Stimulated activated CD4-positive, alpha-beta T cell treated with anti-CD3 and anti-CD28 coated beads, TNF-alpha, amount 100 ng/mL, for 4 hours (primary cell): Measurements from ENCODE around the gene IL19.

ENCODE experiments used
- DNase-seq, 3 experiments: peaks; one replicate each; pipeline ENCODE4 v3.0.0-alpha.2; 2020; ENCODE audit warnings: low read depth in 3 of 3

IL19 gene

DNA sequence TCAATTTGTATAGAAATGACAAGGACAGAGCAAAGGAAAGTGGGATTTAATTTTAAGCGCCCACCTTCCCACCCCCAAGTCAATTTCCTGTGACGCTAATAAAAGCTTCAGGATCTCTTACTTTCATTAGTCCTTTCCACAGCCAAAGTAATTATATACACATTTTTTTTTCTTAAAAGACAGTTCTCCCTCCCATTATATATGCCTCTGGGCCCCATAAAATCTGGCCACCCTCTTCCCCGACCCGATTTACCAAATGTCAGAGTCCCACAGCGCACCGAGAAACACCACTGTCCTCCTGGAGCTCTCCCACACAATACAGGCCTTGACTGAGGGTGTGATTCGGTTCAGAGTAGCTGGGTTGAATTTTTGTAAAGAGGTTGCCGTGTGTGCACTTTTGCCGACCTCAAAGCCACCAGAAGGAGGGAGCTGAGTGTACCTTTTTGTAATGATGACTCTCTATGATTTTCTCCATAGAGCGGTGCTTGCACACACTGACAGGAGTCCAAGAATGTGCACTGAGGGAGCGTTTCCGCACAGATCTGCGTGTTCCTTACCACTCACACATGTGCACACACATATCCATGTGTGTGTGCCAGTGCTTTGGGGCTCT lies 27.9 kb downstream of the IL19 start:
- DNase-seq: no peak

DNA sequence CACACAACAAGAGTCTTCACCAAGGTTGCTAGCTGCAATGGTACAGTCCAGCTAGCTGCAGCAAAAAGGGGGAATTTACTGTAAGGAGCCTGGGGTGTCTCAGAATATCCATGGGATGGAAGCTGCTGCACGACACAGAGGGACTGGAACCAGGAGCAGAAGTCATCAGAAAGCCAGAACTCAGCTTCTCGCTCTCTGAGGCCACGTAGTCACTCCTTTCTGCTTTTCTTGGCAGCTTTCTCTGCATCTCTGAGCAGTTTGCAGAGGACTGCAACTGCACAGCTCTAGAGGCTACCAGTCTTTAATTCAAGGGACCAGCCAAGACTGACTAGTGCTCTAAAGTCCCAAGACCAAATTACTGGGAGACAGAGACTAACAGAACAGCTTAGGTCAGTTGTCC lies 28.7 kb downstream of the IL19 start:
- DNase-seq: no peak

DNA sequence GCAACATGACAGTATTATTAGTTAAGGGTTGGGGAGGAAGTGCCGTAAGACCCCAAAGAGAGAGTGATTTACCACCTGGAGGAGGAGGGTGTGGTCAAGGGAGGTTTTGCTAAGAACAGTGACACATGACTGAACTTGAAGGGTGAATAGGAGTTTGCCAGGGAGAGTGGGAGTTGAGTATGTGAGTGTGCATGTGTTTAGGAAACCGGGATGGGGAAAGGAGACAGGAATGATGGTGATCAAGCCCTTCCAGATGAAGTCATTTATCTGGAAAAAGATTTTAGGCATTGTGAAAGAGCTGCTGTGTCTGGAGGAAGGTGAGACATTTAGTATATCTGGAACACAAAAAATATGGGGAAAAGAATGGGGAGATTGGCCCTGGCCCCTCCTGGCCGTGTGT lies 29.8 kb downstream of the IL19 start:
- no peak for DNase-seq

DNA sequence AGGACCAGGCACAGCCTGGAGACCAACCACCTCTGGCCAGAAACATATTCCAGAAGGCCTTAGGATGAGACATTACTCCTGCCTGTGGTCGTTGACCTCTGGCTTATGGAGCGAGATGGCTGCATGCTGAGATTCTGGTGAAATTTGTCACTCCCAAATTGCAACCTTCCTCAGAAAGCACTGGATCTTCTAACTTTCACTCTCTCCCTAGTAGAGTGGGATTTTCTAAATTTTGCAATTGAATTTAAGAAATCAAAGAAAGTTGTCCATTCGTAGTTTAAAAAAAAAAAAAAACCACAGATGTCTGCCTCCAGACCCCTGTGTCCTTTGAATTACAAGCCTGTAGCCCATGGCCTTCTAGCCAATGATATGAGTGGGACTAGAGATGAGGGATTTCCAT lies 30.3 kb downstream of the IL19 start:
- DNase-seq: no peak

DNA sequence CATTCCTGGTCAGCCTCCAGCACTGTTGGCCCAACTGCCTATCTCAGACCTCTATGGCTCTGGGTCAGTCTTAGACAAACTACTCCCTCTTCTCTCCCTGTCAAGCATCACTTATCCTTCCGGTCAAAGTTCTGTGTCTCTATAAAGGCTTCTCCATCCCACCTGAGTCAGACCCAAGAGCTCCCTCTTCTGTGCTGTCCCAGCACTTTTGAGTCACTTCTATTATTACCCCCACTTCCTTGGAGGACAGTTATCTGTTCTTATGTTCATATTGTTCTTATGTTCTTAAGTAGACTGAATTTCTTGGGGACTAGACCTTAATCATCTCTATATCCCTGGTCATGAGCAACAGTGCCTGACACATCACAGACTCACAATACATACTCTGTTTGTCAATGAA lies 30.9 kb downstream of the IL19 start:
- no peak for DNase-seq

DNA sequence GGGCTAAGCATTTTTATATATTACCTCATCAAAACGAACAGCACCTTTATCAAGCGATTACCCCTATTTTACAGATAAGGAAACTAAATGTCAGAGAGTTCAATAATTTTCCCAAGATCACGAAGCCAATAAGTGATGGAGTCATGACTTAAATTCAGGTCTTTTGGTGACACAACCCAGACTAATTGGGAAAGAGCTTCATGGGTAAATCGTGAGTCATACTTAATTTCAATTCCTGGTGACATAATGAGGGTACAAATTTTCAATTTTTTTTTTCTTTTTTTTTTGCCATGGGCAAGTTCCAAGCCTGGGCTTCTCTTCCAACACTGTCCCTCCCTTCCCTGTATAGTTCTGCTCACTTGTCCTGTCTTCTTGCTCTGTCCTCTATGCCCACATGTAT lies 31.8 kb downstream of the IL19 start:
- no peak for DNase-seq

DNA sequence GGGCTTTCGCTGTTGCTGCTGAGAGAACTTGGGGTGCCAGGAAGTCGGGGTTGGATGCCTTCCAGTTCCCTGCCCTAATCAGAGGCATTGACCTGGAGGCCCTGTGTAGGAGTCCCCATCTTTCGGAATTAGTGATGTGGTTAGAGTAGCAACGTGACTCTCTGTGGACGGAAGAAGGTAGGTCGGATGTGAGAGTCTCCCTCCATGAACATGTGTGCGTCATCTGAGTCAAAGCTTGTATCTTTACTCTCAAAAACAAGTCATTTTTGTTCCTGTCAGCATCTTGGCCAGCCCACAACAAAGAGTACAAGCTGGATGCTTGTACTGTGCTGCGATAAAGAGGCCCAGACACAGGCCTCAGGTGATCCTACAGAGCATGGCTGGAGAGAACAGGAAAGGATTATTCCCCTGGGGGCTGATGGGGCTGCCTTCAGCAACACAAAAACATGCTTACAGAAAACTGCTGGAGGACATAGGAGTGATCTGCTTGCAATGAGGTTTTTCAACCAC lies 32.7 kb downstream of the IL19 start:
- DNase-seq: peak; percentile 44 to 58 (median 46)

DNA sequence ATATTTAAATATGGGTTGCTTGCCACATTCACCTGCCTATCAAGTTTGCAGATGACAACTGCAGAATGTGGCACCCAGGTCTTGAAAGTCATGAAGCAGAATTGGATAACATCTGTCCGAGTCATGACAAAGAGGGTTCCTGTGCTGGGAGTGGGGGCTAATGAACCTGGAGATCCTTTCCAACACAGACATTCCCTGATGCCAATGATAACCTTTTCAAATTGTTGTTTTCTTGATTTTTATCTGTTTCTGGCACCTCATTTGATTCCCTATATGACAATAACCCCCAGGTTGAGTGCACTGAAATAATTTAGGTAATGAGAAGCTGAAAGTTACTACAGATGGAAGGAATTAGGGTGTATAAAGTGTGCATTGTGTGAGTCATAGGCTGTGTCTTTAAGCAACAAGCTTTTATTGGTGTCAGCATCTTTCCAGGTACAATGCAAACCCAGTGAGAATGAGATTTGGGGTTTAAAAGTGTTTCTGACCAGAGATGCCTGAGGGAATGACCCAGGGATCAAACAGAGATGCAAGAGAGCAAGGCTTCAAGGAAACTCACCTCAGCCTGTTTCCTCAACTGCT lies 33.7 kb downstream of the IL19 start:
- DNase-seq: no peak

DNA sequence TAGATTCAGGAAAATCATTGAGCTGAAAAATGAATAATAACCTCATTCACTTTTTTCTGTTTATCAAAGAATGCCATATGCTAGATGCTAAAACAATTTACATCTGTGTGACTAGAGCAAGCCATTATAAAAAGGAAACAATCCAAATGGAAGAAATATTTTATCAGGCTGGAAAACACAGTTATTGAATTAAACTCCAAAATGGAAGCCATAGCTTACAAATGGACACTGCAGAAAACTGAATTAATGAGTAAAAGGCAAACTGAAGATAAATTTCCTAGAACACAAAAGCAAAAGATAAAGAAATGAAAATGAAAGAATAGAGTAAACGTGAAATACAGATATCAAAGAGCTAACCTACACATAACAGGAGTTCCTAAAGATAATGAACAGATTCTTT lies 34.8 kb downstream of the IL19 start:
- DNase-seq: no peak

DNA sequence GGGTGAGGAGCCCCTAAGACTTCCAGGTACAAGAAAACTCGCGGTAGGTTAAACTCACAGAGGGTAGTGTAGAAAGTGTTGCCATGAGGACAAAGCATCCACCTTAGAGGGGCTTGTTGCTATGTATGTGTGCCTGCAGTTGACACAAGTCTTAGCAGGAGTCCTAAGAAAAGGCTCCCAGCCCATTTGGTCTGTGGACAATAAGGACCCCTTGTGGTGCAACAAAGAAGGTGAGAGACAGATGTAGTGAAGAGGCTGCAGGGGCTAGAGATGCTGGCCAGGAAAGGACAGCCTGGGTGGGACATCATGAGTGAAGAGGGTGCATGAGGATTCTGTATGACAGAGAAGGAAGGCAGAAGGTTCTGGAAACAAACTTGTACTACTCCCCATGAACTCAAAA lies 38.0 kb downstream of the IL19 start:
- no peak for DNase-seq

DNA sequence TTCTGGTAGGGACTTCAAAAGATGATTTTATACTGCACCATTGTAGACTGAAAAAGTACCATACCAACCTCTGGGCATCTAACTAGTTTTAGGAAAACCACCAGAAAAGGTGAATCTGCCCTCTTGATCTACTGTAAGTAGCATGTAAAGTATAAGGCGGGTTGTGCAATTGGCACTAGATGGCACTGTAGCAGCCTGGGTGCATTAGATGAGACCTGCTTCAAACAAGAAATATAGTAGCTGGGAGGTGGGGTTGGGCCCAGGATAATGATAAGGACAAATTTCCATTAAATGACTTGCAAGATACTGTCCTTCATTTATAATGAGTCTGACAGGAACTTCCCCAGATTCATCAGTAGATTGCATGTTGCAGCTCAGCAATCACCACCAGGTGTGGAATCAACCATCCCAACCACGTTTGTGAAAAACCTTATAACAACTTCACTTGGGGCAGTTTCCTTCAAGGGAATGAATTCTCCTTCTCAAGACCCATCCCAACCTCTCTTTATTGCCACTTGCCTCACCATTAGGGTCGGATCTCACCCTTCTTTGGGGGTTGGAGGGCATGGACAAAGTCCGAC lies 39.0 kb downstream of the IL19 start:
- peak in 1 of 3 experiments; percentile 26 for DNase-seq

DNA sequence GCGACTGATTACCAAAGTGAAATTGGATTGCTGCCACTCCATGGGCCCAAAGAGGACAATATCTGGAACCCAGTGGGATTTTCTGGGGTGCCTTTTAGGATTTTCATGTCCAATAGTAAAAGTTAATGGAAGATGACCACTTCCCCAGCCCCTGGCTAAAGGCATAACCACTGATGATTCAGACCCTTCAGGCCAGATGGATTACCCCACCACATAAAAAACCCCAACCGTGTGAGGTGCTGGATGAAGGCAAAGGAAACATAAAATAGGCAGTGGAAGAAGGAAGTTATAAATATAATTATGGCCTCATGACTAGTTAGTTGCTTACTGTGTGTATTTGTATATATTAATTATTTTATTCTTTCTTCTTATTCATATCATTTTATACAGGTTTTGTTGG lies 41.9 kb downstream of the IL19 start:
- DNase-seq: no peak

DNA sequence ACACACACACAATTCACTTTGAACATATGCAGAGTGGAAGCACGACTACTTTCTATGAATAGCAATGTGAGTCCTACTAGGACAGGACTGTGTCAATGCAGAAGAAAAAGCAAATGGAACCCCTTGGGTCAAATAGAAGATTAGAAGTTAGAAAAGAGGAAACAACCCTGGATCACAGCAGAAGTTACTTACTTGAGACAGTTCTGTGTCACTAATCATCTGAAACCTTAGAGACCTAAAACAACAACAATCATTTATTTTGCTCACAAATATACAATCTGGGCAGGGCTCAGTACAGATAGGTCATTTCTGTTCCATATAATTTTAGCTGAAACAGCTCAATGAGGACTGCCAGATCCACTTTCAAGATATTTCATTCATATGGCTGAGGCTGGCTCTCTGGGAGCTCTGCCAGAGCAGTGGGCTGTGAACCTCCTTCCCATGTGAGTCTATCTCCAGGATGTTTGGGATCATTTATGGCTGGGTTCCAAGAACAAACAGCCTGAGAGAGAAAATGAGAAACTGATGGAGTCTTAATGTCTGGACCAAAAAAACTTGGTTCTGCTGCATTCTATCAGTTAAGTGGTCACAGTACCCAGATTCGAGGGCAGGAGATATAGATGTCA lies 44.3 kb downstream of the IL19 start:
- no peak for DNase-seq

DNA sequence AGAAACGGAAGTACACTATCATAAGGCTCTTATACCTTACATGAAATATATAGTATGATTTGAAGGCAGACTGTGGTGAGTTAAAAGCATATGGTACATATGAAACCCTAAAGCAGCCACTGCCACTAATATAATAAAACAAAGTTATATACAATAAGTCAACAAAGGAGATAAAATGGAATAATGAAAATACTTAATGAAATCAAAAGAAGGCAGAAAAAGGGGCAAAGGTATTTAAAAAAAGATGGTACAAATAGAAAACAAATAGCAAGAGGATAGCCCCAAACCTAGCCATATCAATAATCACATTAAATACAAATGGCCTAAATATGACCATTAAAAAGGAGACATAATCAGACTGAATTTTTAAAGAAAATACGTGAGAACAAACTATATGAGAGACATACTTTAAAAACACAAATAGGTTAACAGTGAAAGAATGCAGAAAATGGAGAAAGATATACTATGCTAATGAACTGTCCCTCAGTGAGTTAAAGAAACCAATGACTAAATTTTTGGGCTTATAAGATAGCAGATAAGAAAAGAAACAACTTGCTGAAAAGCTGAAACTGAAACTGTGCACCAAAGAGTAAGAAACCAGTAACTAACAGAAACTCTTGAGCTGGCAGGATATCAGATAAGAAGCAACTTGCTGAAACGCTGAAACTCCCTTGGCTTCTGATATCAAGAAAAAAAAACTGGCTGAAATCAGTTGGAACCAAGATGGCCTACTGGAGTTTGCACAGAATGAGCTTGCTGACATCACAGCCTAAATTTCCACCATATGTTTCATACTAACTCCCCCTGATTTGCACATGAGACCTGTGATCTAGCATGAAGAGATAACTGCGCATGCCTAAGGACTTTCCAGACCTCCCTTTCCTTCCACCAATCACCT lies 46.1 kb downstream of the IL19 start:
- no peak for DNase-seq

DNA sequence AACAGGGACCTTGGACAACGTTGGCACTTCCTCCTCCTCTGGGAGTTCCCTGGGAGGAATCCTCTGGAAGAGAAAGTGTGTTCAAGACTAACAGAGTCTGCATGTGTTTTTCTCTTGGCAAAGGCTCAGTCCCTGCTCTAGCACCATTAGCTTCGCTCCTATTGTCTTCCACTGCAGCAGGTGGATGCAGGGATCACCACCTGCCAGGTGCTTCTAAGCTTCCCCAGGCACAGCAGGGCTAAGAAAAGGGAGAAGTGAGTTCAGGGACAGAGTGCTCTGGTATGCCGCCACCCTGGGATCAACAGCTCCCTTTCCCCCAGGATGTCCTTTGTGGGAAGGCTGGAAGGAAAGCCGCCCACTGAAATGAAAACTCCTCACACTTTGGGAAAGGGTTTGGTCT lies 50.9 kb downstream of the IL19 start:
- DNase-seq: no peak

DNA sequence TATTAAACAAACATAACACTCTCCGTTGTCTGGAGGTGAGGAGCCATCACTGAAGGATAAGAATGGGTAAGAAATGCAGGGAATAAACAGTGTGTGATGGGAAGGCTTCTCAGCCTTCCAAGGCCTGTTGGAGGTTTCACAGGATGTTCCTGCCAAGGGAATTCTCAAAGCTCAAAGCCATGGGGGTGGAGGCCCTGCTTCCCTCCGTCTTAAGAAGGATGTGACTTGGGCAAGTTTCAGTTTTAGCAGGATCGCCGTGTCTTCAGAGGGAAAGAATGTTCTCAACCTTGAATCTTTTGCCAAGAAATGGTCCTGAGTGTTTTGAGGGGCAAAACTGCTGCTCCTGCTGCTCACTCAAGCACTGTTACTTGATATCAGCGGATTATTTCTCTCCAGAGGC lies 53.2 kb downstream of the IL19 start:
- DNase-seq: no peak

DNA sequence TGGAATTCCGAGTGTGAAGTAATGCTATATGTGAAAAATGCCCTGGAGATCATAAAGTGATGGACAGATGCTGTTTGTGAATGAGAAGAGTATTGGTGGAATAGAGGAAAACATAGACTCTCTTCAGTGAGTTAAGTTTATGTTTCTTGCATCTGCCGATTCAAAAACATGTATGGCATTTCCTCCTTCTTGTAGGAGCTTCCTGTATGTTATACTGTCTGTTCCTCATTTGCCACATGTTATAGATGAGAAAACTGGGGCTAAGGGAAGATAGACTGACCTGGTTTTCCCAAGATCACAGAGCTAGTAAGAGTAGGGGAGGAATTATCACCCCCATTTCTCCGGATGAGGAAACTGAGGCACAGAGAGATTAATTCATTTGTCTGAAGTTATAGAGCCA lies 53.8 kb downstream of the IL19 start:
- DNase-seq: no peak

DNA sequence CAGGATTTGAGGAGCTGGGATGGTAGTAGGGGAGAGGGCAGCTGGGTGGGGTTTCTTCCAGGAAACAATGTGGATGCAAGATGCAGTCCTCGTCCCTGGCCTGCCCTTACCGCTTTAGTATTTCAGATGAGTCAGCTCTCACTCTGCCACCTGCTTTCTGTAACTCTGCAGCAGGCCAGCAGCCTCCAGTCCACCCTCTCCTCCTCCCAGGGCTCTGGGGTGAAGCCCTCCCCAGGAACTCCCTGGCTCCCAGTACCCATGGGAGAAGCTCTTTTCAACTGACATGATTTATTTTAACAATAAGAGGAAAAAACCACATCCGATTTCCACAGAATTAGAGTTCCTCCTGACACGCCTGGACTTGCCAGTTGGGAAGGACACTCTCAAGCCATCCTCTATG lies 55.8 kb downstream of the IL19 start:
- no peak for DNase-seq

DNA sequence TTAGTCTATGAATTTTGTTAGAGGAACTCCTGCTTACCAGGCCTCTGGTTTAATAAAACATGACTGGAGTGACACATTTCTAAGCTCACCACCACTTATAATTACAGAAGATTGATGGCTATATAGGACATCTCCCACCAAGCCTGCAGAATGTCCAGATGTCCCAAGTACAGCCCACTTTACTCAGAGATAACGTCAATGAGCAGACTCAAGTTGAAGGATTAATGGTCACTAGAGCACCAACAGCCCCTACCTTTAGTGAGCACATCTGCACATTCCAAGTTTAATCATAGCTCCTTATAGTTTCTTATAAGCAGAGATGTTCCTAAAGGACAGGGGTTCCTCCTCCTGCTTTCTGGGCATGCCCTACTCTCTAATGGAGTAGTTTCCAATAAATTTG lies 57.5 kb downstream of the IL19 start:
- DNase-seq: no peak

DNA sequence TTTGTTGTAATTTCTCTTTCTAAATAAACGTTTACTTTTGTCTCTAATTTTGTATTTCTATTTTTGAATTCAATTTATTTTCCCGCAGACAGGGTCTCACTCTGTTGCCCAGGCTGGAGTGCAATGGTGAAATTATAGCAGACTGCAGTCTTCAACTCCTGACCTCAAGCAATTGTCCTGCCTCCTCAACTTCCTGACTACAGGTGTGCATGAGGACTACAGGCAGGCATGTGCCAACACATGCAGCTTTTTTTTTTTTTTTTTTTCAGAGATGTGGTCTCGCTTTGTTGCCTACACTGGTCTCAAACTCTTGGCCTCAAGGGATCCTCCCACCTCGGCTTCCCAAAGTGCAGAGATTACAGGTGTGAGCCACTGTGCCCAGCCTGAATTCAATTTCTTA lies 58.2 kb downstream of the IL19 start:
- no peak for DNase-seq

DNA sequence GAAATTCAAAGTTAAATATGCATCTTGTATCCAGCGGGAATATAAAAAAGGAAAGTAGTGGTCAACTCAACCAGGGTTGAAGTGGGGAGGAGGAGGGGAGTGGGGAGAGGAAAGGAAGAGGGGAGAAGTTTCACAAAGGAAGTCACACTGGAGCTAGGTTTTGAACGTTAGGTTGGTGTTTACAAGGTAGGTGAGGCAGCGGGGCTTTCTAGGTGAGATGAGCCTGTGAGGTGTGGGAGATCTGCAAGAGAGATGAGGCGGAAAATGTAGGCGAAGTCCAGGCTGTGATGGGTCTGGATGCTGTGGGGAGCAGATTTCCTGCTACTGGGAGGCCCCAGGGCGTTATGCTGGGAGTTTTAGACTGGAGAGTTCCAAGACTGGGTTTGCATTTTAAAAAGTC lies 58.7 kb downstream of the IL19 start:
- no peak for DNase-seq

DNA sequence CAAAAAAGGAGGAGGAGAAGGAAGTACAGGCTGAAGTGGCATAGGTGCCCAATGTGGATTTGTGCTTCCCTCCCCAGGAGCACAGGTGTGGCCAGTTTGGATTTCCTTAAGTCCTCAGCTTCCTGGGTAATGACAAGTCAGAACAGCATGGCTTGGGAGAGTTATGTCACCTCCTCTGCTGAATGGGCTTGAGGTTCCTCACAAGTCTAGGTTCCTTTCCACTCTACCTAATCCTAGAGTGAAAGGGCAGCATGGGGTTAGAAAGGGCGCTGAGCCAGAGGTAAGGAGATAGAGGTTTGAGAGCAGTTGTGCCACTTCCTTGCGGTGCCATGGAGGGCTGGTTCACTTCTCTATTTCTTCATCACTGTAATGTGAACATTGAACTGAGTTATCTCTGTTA lies 59.3 kb downstream of the IL19 start:
- DNase-seq: no peak
